HUDEP-2 (cell line): Measurements from ENCODE around the gene CACNA1C.
A peak's percentile ranks its signal among the peaks of the same experiment; 100 is the strongest.
"Not testable (repeated sequence)": the region's sequence is repeated elsewhere in the genome, so short reads cannot be mapped to it uniquely, and the experiment has no call there.

ENCODE experiments used
- DNase-seq, 76 experiments: peaks; one replicate each; lab custom pipeline; 2025; ENCODE audit not compliant: unreplicated experiment in 76 of 76; lab: John Stamatoyannopoulos, UW

CACNA1C gene

GRCh38 chr12:2739832-2740641 lies 687.2 kb downstream of the CACNA1C start:
- peak in 5 of 76 experiments; percentile 2 to 12 (median 7) for DNase-seq

- not testable (repeated sequence) for DNase-seq
Observed at GRCh38 chr12:2742037-2742436, 689.2 kb downstream of the CACNA1C start.

- DNase-seq: no peak
Observed at GRCh38 chr12:2743478-2743877, 690.7 kb downstream of the CACNA1C start.

GRCh38 chr12:2745655-2746054 lies 692.9 kb downstream of the CACNA1C start:
- no peak for DNase-seq
